ENCODE measurements around the gene SKI.
A peak's percentile ranks its signal among the peaks of the same experiment; 100 is the strongest.

SKI gene

DNA sequence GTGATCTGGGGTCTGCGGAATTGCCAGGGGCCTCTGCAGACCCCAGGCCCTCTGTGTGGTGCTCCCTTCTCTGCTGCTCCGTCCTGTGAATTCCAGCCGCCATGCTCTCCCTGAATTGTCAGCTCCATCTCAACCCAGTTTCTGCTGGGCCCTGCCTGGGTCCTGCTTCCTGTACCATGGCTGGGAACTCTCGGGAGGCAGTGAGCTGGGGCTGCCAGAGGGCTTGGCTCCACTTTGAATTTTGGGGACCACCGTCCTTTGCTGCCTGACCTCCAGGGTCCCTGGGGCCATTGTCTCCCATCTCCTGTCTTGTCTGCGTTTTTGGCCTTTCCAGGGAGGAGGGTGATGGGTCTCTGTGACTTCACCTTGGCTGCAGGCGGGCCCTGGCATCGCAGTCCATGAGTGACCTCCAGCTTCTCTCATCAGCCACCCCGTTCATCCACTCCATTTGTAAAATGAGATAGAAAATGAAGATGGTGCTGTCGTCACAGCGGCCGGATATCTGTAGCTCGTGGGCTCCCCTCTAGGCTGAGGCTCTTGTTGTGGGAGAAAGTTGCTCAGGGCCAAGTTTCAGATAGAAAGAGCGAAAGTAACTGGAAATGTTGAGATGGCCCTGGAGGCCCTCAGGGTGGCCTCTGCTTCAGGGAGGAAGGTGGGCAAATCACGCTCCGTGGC lies 38.3 kb downstream of the SKI start:
- H3K36me3 Mint-ChIP-seq: peaks cover 12% of the 10 kb centered on the region
- no peaks in the 10 kb centered on the region for H3K27me3 Mint-ChIP-seq
- H3K4me1 Mint-ChIP-seq: peaks cover 62% of the 10 kb centered on the region
- H3K9me3 Mint-ChIP-seq: no peaks in the 10 kb centered on the region
- ATAC-seq: no peak
- no peak overlapping the region for H3K4me3 Mint-ChIP-seq
- peak overlapping the region; percentile 61 for H3K27ac Mint-ChIP-seq

- H3K36me3 Mint-ChIP-seq: peaks cover 12% of the 10 kb centered on the region
- H3K4me1 Mint-ChIP-seq: peaks cover 62% of the 10 kb centered on the region
- H3K9me3 Mint-ChIP-seq: no peaks in the 10 kb centered on the region
- ATAC-seq: no peak
- no peaks in the 10 kb centered on the region for H3K27me3 Mint-ChIP-seq
- no peak overlapping the region for H3K27ac Mint-ChIP-seq
- no peak overlapping the region for H3K4me3 Mint-ChIP-seq
Measured at GRCh38 chr1:2267051-2267830, 39.1 kb downstream of the SKI start.

DNA sequence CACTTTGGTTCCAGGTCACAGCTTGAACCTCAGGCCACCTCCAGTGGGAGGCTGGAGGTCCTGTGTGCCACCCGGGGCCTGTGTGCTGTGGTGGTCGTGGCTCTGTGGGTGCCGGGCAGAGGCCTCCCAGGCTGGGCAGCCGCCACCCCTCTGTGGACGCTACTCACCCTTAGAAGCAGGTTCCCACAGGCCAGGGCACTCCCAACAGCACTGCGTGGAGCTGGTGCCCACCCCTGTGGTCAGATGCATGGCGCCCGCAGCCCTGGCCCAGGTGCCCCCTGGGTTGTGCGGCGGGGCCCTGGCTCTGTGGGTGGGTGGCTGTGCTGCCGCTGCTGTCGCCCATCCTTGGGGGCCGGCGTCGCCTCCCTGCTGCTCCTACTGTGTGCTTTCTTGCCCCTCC lies 39.7 kb downstream of the SKI start:
- Mint-ChIP-seq H3K27me3 (no peaks in the 10 kb centered on the region), H3K36me3 (peaks cover 12% of the 10 kb centered on the region), H3K9me3 (no peaks in the 10 kb centered on the region), H3K27ac (no peak overlapping the region), H3K4me1 (peaks cover 64% of the 10 kb centered on the region), H3K4me3 (no peak overlapping the region)
- no peak for ATAC-seq

DNA sequence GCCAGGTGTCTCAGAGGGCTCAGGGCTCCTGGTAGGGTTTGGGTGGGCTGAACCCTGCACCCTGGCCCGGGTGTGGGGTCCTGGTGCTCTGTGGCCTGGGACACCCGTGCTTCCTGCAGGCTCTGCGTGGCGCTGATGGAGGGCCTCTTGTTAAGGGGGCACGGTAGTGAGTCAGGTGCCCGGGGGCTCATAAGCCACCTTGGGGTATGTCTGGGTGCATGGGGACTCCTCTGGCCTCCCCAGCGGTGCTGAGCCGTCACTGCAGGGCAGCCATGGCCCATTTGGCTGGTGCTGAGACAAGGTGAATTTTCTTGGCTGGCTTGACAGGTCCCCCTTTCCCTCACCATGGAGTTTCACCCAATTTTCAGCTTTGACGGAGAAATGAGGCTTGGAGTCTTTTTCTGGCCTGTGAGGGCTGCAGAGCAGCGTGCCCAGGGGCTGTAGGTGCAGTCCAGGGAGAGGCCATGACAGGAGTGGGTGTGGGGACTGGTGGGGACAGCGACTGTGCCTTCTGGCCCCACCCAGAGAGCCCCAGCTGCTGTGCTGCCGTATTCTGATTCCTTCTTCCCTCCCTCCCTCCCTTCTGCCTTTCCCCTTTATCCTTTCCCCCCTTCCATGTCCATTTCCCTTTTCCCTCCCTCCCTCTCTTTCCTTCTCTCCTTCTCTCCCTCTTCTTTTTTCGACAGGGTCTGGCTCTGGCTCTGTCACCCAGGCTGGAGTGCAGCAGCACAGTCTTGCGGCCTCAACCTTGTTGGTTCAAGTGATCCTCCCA lies 40.4 kb downstream of the SKI start:
- H3K4me1 Mint-ChIP-seq: peaks cover 66% of the 10 kb centered on the region
- no peaks in the 10 kb centered on the region for H3K9me3 Mint-ChIP-seq
- no peaks in the 10 kb centered on the region for H3K27me3 Mint-ChIP-seq
- H3K36me3 Mint-ChIP-seq: peaks cover 12% of the 10 kb centered on the region
- no peak overlapping the region for H3K4me3 Mint-ChIP-seq
- H3K27ac Mint-ChIP-seq: no peak overlapping the region
- ATAC-seq: no peak

GRCh38 chr1:2269193-2269921 lies 41.2 kb downstream of the SKI start:
- no peaks in the 10 kb centered on the region for H3K27me3 Mint-ChIP-seq
- H3K4me3 Mint-ChIP-seq: no peak overlapping the region
- H3K4me1 Mint-ChIP-seq: peaks cover 72% of the 10 kb centered on the region
- H3K27ac Mint-ChIP-seq: no peak overlapping the region
- no peaks in the 10 kb centered on the region for H3K9me3 Mint-ChIP-seq
- no peak for ATAC-seq
- peaks cover 12% of the 10 kb centered on the region for H3K36me3 Mint-ChIP-seq

DNA sequence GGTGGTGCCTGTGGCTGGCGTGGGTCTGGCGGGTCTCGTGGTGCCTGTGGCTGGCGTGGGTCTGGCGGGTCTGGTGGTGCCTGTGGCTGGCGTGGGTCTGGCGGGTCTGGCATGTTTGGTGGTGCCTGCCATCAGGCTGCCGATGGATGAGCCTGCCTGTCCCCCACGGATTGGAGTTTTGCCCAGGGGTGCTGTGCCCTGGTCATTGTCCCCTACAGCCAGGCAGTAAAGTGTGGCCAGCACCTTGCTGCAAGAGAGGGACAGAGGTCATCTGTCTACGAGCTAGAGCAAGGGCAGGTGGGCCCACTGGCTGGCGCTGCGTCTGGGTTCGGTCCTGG lies 41.8 kb downstream of the SKI start:
- Mint-ChIP-seq H3K4me1 (peaks cover 73% of the 10 kb centered on the region), H3K4me3 (no peak overlapping the region), H3K9me3 (no peaks in the 10 kb centered on the region), H3K27me3 (no peaks in the 10 kb centered on the region), H3K36me3 (peaks cover 10% of the 10 kb centered on the region), H3K27ac (no peak overlapping the region)
- no peak for ATAC-seq

DNA sequence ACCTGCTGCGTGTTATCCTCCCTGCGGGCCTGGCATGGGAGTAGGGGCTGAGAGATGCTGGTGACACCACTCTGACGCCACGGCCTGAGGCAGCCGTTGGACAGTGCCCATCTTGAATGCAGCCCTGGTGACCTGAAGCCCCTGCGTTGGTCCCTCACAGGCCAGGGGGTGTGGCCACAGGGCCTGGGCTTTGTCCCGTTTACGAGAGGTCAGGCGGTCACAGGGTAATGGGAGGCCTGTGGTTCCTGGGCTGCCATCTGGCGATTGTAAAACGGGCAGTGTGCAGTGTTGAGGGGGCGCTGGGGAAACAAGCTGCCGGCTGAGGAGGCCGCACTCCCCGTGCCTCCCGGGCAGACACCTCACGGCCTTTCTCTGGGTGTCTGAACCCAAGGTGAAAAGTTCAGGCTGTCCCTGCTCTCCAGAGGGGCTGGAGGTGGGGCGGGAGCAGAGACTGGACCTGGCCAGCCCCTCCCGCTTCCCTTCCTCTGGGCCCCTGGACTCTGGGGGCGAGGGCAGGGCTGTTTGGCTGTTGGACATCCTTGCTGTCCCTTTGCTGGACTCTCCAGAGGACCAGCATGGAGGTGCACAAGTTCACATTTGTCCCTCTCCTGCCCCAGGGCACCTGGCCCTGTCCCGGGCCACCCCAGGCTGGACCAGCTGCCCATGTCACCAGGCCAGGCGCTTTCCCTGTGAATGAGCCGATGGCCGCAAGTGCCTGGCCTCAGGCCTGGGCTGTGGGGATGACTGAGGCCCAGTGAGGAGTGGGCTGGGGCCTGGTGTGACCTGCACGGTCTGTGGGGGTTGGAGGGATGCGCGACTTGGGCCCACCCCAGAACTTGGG lies 42.4 kb downstream of the SKI start:
- Mint-ChIP-seq H3K9me3 (no peaks in the 10 kb centered on the region), H3K4me1 (peaks cover 73% of the 10 kb centered on the region), H3K27me3 (no peaks in the 10 kb centered on the region), H3K4me3 (no peak overlapping the region), H3K36me3 (peaks cover 4% of the 10 kb centered on the region), H3K27ac (no peak overlapping the region)
- ATAC-seq: no peak

- no peak overlapping the region for H3K4me3 Mint-ChIP-seq
- H3K4me1 Mint-ChIP-seq: peaks cover 75% of the 10 kb centered on the region
- no peaks in the 10 kb centered on the region for H3K9me3 Mint-ChIP-seq
- H3K36me3 Mint-ChIP-seq: peaks cover 4% of the 10 kb centered on the region
- H3K27ac Mint-ChIP-seq: no peak overlapping the region
- H3K27me3 Mint-ChIP-seq: no peaks in the 10 kb centered on the region
- no peak for ATAC-seq
Measured at GRCh38 chr1:2271211-2271721, 43.1 kb downstream of the SKI start.

DNA sequence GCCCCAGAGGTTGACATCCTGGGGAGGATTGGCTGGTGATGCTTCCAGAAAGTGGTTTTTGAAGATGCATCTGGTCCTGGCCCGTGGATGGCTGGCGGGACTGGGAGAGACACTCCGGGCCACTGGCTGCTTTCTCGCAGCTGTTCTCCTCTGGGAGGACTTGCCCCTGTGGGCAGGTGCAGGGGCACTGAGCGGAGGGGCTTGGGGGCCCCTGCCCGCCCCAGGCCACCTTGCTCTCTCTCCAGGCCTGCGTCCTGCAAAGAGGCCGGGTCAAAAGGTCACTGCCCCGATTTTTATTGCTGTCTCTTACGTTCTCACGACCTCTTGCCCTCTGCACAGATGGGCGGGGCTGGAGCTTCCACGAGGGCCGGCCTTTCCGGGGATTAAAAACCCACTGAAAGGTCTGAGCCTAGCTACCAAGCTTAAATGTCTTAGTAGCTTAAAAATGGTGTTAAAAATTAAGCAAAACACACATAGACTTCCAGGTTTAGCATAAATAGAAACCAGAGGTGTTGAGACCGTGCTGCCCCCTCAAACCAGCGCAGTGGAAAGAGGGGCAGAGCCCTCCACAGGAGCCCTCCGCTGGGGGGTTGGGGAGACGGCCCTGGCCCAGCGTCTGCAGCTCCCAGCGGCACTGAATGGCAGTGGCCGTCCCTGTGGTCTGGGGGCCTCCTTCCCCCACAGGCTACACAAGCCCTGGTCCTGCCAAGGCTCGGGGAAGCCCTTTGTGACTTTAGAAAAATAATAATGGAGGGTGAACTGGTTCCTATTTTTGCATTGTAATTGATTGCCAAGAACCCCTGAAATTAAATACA lies 43.9 kb downstream of the SKI start:
- Mint-ChIP-seq H3K27ac (no peak overlapping the region), H3K4me3 (no peak overlapping the region), H3K36me3 (peaks cover 11% of the 10 kb centered on the region)

GRCh38 chr1:2272686-2273400 lies 44.7 kb downstream of the SKI start:
- Mint-ChIP-seq H3K4me3 (no peak overlapping the region), H3K27ac (no peak overlapping the region), H3K4me1 (peaks cover 73% of the 10 kb centered on the region), H3K27me3 (no peaks in the 10 kb centered on the region), H3K36me3 (peaks cover 17% of the 10 kb centered on the region), H3K9me3 (no peaks in the 10 kb centered on the region)
- no peak for ATAC-seq

More for the DNA sequence above, 43.9 kb downstream of the SKI start:
- Mint-ChIP-seq H3K27me3 (no peaks in the 10 kb centered on the region), H3K4me1 (peaks cover 75% of the 10 kb centered on the region), H3K9me3 (no peaks in the 10 kb centered on the region)
- no peak for ATAC-seq

- no peak overlapping the region for H3K27ac Mint-ChIP-seq
- H3K36me3 Mint-ChIP-seq: peaks cover 17% of the 10 kb centered on the region
- H3K4me1 Mint-ChIP-seq: peaks cover 72% of the 10 kb centered on the region
- no peak for ATAC-seq
- H3K9me3 Mint-ChIP-seq: no peaks in the 10 kb centered on the region
- H3K27me3 Mint-ChIP-seq: no peaks in the 10 kb centered on the region
- H3K4me3 Mint-ChIP-seq: no peak overlapping the region
Measured at GRCh38 chr1:2273401-2274090, 45.4 kb downstream of the SKI start.

DNA sequence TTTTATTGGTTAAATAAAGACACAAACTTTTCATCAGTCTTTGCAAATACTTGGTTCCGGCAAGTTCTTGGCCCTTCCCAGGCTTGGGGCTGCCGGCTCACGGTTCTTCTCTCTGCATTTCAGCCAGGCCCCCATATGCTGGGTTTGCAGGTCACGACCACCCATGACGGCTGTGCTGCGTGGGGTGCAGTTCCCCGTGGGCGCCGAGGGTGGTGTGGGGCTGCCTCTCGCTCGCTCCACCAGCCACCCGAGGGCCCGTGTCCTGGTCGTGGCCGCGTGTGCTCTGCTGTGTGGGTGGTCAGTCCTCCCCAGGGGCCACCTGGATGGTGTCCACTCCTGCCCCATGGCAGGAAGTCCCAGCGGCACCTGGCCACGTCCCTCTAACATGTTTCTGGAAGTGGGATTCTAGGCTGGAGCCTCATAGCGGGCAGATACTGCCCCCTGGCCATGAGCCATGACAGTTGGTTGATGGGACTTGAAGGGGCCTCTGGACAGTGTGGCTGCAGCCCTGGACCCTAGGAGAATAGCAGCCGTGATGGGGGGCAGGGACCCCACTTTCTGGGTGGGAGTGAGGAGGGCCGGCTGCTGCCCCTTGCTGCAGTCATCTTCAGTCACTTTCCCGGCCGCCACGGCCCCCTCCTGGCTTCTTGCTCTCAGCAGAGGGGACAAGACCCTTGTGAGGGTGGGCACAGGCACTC lies 46.3 kb downstream of the SKI start:
- Mint-ChIP-seq H3K36me3 (peaks cover 14% of the 10 kb centered on the region), H3K4me1 (peaks cover 71% of the 10 kb centered on the region), H3K9me3 (no peaks in the 10 kb centered on the region), H3K4me3 (peak overlapping the region; percentile 5), H3K27ac (peak overlapping the region; percentile 61), H3K27me3 (no peaks in the 10 kb centered on the region)
- ATAC-seq: no peak
